ENCODE data around the gene FSTL1. TPM values are rescaled to one million over a fixed set of nuclear protein-coding genes. Genes with fewer than 3 reads are reported as not detected.

The FSTL1 gene
- total RNA-seq, 1 donor from 2014 or later, result 243 TPM

- Histone ChIP-seq H3K27me3 (ENCODE audit: low read depth) (no peaks in the 10 kb centered on the region), H3K4me1 (peaks cover 71% of the 10 kb centered on the region), H3K36me3 (peaks cover 99% of the 10 kb centered on the region), H3K27ac (replicated peaks) (peak overlapping the region; percentile 47), H3K9me3 (replicated peaks) (no peaks in the 10 kb centered on the region), H3K4me3 (no peak overlapping the region)
- intact Hi-C loops (cut with micrococcal nuclease), result no loop called here
- no peak for DNase-seq
- TF ChIP-seq CTCF (IDR thresholded peaks at IDR 0.05; ENCODE audit: borderline replicate concordance), result no peak
Measured at GRCh38 chr3:120407508-120408287, 43.1 kb downstream of the FSTL1 start.

DNA sequence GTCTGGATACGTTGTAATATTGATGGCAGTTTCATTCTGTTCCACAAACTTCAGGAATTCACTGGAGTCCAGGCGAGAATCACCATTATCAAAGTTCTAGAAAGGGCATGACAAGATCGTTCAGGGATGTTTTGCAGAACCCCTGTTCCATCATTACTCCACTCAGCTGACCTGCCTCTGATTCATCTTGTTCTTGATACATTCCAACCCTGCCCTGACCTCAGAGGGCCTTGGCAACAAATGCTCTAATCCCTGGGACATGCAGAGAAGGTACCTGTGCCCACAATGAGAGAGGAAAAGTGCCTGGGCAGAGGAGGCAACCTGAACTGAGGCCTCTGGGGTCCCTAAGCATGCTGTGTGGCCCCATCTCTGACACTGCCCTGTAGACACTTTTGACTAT is 45.9 kb downstream of the FSTL1 start:
- no peaks in the 10 kb centered on the region for H3K9me3 ChIP-seq (replicated peaks)
- TF ChIP-seq CTCF (IDR thresholded peaks at IDR 0.05; ENCODE audit: borderline replicate concordance), result no peak
- peaks cover 44% of the 10 kb centered on the region for H3K4me1 ChIP-seq
- no peak for DNase-seq
- H3K36me3 ChIP-seq, result peaks cover 100% of the 10 kb centered on the region
- no peak overlapping the region for H3K4me3 ChIP-seq
- H3K27me3 ChIP-seq (ENCODE audit: low read depth), result no peaks in the 10 kb centered on the region
- peak overlapping the region; percentile 18 for H3K27ac ChIP-seq (replicated peaks)
- intact Hi-C loops (cut with micrococcal nuclease), result no loop called here

DNA sequence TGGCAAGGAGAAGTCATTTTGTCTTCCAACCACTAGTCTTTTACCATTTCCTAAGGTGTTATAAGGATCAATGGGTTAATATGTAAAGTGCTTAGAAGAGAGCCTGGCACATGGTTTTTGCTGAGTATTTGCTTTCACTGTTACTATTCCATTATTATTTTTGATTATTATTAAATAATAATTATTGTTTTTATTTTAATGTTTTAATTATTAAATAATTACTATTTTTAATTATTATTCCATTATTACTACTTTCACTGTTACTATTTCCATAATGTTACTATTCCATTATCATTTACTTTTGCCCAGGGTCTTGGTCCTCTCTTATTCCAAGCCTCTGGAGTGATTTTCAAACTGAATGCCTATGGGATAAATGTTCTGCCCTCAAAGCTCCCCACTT is 48.5 kb downstream of the FSTL1 start:
- Histone ChIP-seq H3K4me1 (peaks cover 18% of the 10 kb centered on the region), H3K4me3 (no peak overlapping the region), H3K27ac (replicated peaks) (no peak overlapping the region), H3K9me3 (replicated peaks) (no peaks in the 10 kb centered on the region), H3K36me3 (peaks cover 100% of the 10 kb centered on the region), H3K27me3 (ENCODE audit: low read depth) (no peaks in the 10 kb centered on the region)
- DNase-seq, result no peak
- no peak for TF ChIP-seq CTCF (IDR thresholded peaks at IDR 0.05; ENCODE audit: borderline replicate concordance)
- intact Hi-C loops (cut with micrococcal nuclease), result no loop called here

DNA sequence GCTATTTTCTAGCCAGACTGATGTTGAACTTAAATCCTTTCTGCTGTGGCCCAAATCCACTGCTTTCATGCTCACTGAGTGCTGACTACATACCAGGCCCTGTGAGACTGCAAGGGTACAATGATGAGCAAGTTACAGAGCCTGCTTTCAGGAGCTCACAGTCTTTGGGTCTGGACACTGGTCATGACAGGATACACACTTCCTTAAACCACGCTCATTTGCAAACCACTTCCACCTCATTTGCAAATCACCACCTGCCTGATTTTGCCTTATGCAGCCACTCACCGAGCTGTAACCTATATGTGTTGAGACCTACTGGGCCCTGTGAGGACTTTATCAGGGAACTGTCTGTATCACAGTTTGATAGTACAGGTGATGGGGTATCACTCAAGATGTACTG is 51.4 kb downstream of the FSTL1 start:
- intact Hi-C loops (cut with micrococcal nuclease), result no loop called here
- no peak for TF ChIP-seq CTCF (IDR thresholded peaks at IDR 0.05; ENCODE audit: borderline replicate concordance)
- Histone ChIP-seq H3K9me3 (replicated peaks) (no peaks in the 10 kb centered on the region), H3K27ac (replicated peaks) (no peak overlapping the region), H3K4me3 (no peak overlapping the region), H3K27me3 (ENCODE audit: low read depth) (no peaks in the 10 kb centered on the region), H3K36me3 (peaks cover 100% of the 10 kb centered on the region), H3K4me1 (peaks cover 3% of the 10 kb centered on the region)
- DNase-seq, result no peak

- intact Hi-C loops (cut with micrococcal nuclease), result no loop called here
- Histone ChIP-seq H3K9me3 (replicated peaks) (no peaks in the 10 kb centered on the region), H3K36me3 (peaks cover 81% of the 10 kb centered on the region), H3K4me3 (no peak overlapping the region), H3K27ac (replicated peaks) (peak overlapping the region; percentile 12), H3K4me1 (peaks cover 3% of the 10 kb centered on the region), H3K27me3 (ENCODE audit: low read depth) (no peaks in the 10 kb centered on the region)
- DNase-seq, result no peak
- TF ChIP-seq CTCF (IDR thresholded peaks at IDR 0.05; ENCODE audit: borderline replicate concordance), result no peak
Measured at GRCh38 chr3:120396469-120396868, 54.3 kb downstream of the FSTL1 start.
